H1 (cell line): ENCODE results near the gene ROBO2. TPM values are rescaled to one million over a fixed set of nuclear protein-coding genes. Genes with fewer than 3 reads are reported as not detected.

Experiments used
- CTCF ChIA-PET: fragments of 300-600 bp; sonication (Branson Sonifier 250); formaldehyde crosslinking; loops from one replicate; lab custom pipeline; 2021; ENCODE audit not compliant: partially characterized antibody; lab: Charles Lee
- POLR2A ChIA-PET: fragments of 300-600 bp; sonication (Branson Sonifier 250); formaldehyde crosslinking; loops from one replicate; lab custom pipeline; 2021; ENCODE audit warnings: inconsistent platforms; ENCODE audit not compliant: partially characterized antibody; lab: Charles Lee
- DNase-seq, 2 experiments: peaks; one replicate each; pipeline versions ENCODE4 v3.0.0 to v3.0.0-alpha.2; 2010 to 2022; ENCODE audit warnings: low spot score in 2 of 2, low read depth in 1 of 2, mixed read lengths in 1 of 2
- FAIRE-seq: peaks from 2 replicates; lab custom pipeline; 2011; peaks lifted over from hg19 to GRCh38; lab: Jason Lieb, UNC
- H2AFZ ChIP-seq: 2 replicates; pipeline ENCODE4 v1.8.1; 2012; ENCODE audit warnings: low read length, inconsistent platforms
- H2AK5ac ChIP-seq: 2 replicates; pipeline ENCODE4 v1.6.1; 2013; ENCODE audit warnings: low read depth, low read length
- H2BK120ac ChIP-seq: replicated peaks from 2 replicates; pipeline ENCODE3; 2013; ENCODE audit warnings: low read depth, low read length, inconsistent platforms
- H2BK12ac ChIP-seq: 2 replicates; pipeline ENCODE4 v1.6.1; 2013; ENCODE audit warnings: low read depth, low read length
- H2BK15ac ChIP-seq: 2 replicates; pipeline ENCODE4 v1.6.1; 2013; ENCODE audit warnings: low read length
- H2BK20ac ChIP-seq: 2 replicates; pipeline ENCODE4 v1.6.1; 2013; ENCODE audit warnings: low read length
- H2BK5ac ChIP-seq: 2 replicates; pipeline ENCODE4 v1.6.1; 2013; ENCODE audit warnings: low read depth, low read length
- H3K14ac ChIP-seq: 2 replicates; pipeline ENCODE4 v1.6.1; 2013; ENCODE audit warnings: inconsistent platforms; ENCODE audit not compliant: insufficient read length
- H3K18ac ChIP-seq: 2 replicates; pipeline ENCODE4 v1.6.1; 2013; ENCODE audit warnings: low read length; ENCODE audit errors: extremely low read depth
- H3K23ac ChIP-seq: 2 replicates; pipeline ENCODE4 v1.6.1; 2013; ENCODE audit warnings: inconsistent platforms; ENCODE audit not compliant: insufficient read length
- H3K23me2 ChIP-seq: 2 replicates; pipeline ENCODE4 v1.6.1; 2013; ENCODE audit warnings: low read depth, low read length
- H3K27ac ChIP-seq: 2 replicates; pipeline ENCODE4 v1.6.1; 2011; ENCODE audit warnings: low read depth, low read length, inconsistent platforms
- H3K27me3 ChIP-seq, 4 experiments: replicated peaks in 1 of 4; 1 replicate in 1 of 4; 2 replicates in 3 of 4; pipeline versions ENCODE4 v1.6.1 to v1.8.1; 2011 to 2013; ENCODE audit warnings: low read length in 3 of 4, mild to moderate bottlenecking in 3 of 4, inconsistent platforms in 2 of 4, mixed read lengths in 2 of 4, moderate library complexity in 1 of 4; ENCODE audit not compliant: control insufficient read depth in 3 of 4, insufficient read depth in 3 of 4; ENCODE audit errors: extremely low read depth in 1 of 4
- H3K36me3 ChIP-seq, 4 experiments: 2 replicates each; pipeline versions ENCODE4 v1.6.1 to v1.8.1; 2011 to 2013; ENCODE audit warnings: mild to moderate bottlenecking in 4 of 4, low read length in 3 of 4, moderate library complexity in 2 of 4, control low read depth in 1 of 4, inconsistent platforms in 1 of 4; ENCODE audit not compliant: insufficient read depth in 4 of 4, control insufficient read depth in 2 of 4
- H3K4ac ChIP-seq: replicated peaks from 2 replicates; pipeline ENCODE3; 2013; ENCODE audit warnings: low read length, low read depth, mixed read lengths, inconsistent platforms; ENCODE audit not compliant: insufficient read length
- H3K4me1 ChIP-seq, 4 experiments: replicated peaks in 1 of 4; 1 replicate in 1 of 4; 2 replicates in 3 of 4; pipeline versions ENCODE4 v1.6.1 to v1.8.1; 2011 to 2013; ENCODE audit warnings: low read length in 3 of 4, inconsistent platforms in 2 of 4, mixed read lengths in 1 of 4; ENCODE audit not compliant: insufficient read depth in 4 of 4, control insufficient read depth in 3 of 4
- H3K4me2 ChIP-seq, 2 experiments: 2 replicates each; pipeline versions ENCODE4 v1.6.1 to v1.8.1; 2011 to 2013; ENCODE audit warnings: low read depth in 2 of 2, low read length in 2 of 2, control low read depth in 1 of 2, inconsistent platforms in 1 of 2, mild to moderate bottlenecking in 1 of 2; ENCODE audit not compliant: insufficient read depth in 1 of 2
- H3K4me3 ChIP-seq, 4 experiments: fragments of 200-600, 300-600 bp in 1 of 4; sonication (generic), shearing (Covaris generic), sonication (Bioruptor Twin) in 1 of 4; 2 replicates each; pipeline versions ENCODE4 v1.5.1 to v1.8.1; 2011 to 2016; ENCODE audit warnings: low read length in 4 of 4, low read depth in 3 of 4, control low read depth in 2 of 4, inconsistent platforms in 2 of 4, mild to moderate bottlenecking in 2 of 4, mixed read lengths in 1 of 4, moderate library complexity in 1 of 4; ENCODE audit not compliant: insufficient read depth in 2 of 4; ENCODE audit errors: extremely low read depth in 1 of 4
- H3K56ac ChIP-seq: replicated peaks from 2 replicates; pipeline ENCODE3; 2013; ENCODE audit warnings: low read depth, mild to moderate bottlenecking, mixed read lengths, low read length, inconsistent platforms; ENCODE audit not compliant: insufficient read length
- H3K79me1 ChIP-seq: 2 replicates; pipeline ENCODE4 v1.6.1; 2013; ENCODE audit warnings: low read depth, low read length, control low read depth
- H3K79me2 ChIP-seq, 2 experiments: 2 replicates each; pipeline versions ENCODE4 v1.6.1 to v1.8.1; 2012 to 2013; ENCODE audit warnings: low read length in 2 of 2, mild to moderate bottlenecking in 2 of 2, inconsistent platforms in 1 of 2; ENCODE audit not compliant: insufficient read depth in 2 of 2, control insufficient read depth in 1 of 2
- H3K9ac ChIP-seq, 4 experiments: replicated peaks in 1 of 4; 1 replicate in 1 of 4; 2 replicates in 3 of 4; pipeline versions ENCODE4 v1.6.1 to v1.8.1; 2011 to 2013; ENCODE audit warnings: low read depth in 3 of 4, low read length in 3 of 4, control low read depth in 2 of 4, mild to moderate bottlenecking in 2 of 4, moderate library complexity in 2 of 4, inconsistent platforms in 1 of 4; ENCODE audit errors: extremely low read depth in 1 of 4
- H3K9me3 ChIP-seq, 2 experiments: 2 replicates each; pipeline versions ENCODE4 v1.6.1 to v1.8.1; 2012 to 2013; ENCODE audit warnings: mild to moderate bottlenecking in 2 of 2, moderate library complexity in 2 of 2, control low read depth in 1 of 2, inconsistent platforms in 1 of 2, low read depth in 1 of 2, low read length in 1 of 2, mixed read lengths in 1 of 2; ENCODE audit not compliant: insufficient read depth in 2 of 2
- H4K20me1 ChIP-seq, 2 experiments: replicated peaks in 1 of 2; 2 replicates each; pipeline versions ENCODE3 to v1.8.1; 2011 to 2013; ENCODE audit warnings: inconsistent platforms in 2 of 2, low read length in 2 of 2, mild to moderate bottlenecking in 1 of 2; ENCODE audit not compliant: insufficient read depth in 2 of 2, control insufficient read depth in 1 of 2
- H4K5ac ChIP-seq: 2 replicates; pipeline ENCODE4 v1.6.1; 2013; ENCODE audit warnings: low read length, low read depth, mixed read lengths, inconsistent platforms; ENCODE audit not compliant: insufficient read length
- H4K8ac ChIP-seq: 2 replicates; pipeline ENCODE4 v1.8.0; 2013; ENCODE audit warnings: mild to moderate bottlenecking, moderate library complexity, low read length, inconsistent platforms; ENCODE audit not compliant: insufficient read depth; ENCODE audit errors: extremely low read depth
- H4K91ac ChIP-seq: replicated peaks from 2 replicates; pipeline ENCODE3; 2013; ENCODE audit warnings: low read length, mixed read lengths, inconsistent platforms; ENCODE audit not compliant: insufficient read length
- CBX8 ChIP-seq: fragments of 300-800, 300-1000 bp; sonication (generic); IDR thresholded peaks from 2 replicates; pipeline ENCODE4 v1.7.1; 2016; ENCODE audit warnings: low read depth, low read length, borderline replicate concordance
- CEBPB ChIP-seq: IDR thresholded peaks from 2 replicates; pipeline ENCODE4 v1.6.1; 2012; ENCODE audit warnings: low read depth, low read length
- RBBP5 ChIP-seq: IDR thresholded peaks from 2 replicates; pipeline ENCODE4 v1.7.1; 2012; ENCODE audit warnings: low read depth, mild to moderate bottlenecking, inconsistent platforms, low read length, moderate library complexity, borderline replicate concordance
- SIRT6 ChIP-seq: IDR thresholded peaks from one replicate; pipeline ENCODE4 v1.7.1; 2012; ENCODE audit warnings: low read length, inconsistent platforms
- YY1 ChIP-seq: IDR thresholded peaks from 2 replicates; pipeline ENCODE4 v1.6.1; 2011; ENCODE audit warnings: low read depth, mild to moderate bottlenecking, low read length
- WGBS, 2 experiments: shearing (Covaris generic) in 1 of 2; methylation state at CpG; one replicate each; pipeline versions ENCODE4 v1.1.6 to v1.1.7; 2013 to 2015; ENCODE audit warnings: low lambda C conversion rate in 2 of 2, mixed read lengths in 2 of 2, inconsistent platforms in 1 of 2, low coverage in 1 of 2, missing lambda C conversion rate in 1 of 2; ENCODE audit not compliant: insufficient replicate concordance in 2 of 2, insufficient coverage in 1 of 2, insufficient read length in 1 of 2; ENCODE audit errors: extremely low coverage in 1 of 2, missing lambda C conversion rate in 1 of 2; 5-methylcytosine and 5-hydroxymethylcytosine counted together
- polyA plus RNA-seq, 7 experiments: library from polyadenylated mRNA; depleted of rRNA in 3 of 7; stranded (reverse) in 5 of 7; unstranded in 2 of 7; fragments of >200 nt in 5 of 7; fragments of 200-250 nt in 2 of 7; gene quantifications; 1 replicate in 5 of 7; 2 replicates in 1 of 7; 4 replicates in 1 of 7; pipeline versions ENCODE4 v1.2.1 to v1.2.3, GENCODE V29; 2011 to 2013; ENCODE audit warnings: missing spikeins in 2 of 7, mixed read lengths in 2 of 7
- total RNA-seq: library from RNA; stranded (reverse); fragmentation: NEBNext Ultra II Directional; extraction: Animal tissue kit (Norgen Biotek cat#: 25700); gene quantifications from 2 replicates; pipeline ENCODE4 v1.2.1, GENCODE V29; 2021

ROBO2 gene
- total and polyA plus RNA-seq, 2 of the 8 experiments (the other 6 are each of a cell fraction or from before 2014, with no cell fraction given): 1.5 to 2.9 TPM

DNA sequence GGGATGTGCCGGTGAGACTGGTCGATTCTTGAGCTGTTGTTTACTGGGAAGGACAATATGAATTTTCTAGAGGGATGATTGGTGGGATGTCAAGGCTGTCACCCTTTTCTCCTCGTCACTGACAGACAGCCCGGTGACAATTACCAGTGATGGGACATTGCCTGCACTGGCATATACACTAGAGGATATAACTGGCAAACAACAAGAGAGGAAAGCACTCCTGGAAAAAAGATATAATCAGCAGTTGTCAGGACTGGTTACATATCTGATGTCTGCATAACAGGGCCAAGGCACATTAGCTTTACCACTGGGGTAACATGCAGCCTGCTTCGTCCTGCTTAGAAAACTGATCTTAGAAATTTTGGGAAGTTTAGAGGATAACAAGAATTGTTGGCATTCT, 131.1 kb downstream of the ROBO2 start:
- H3K56ac ChIP-seq: no peak overlapping the region
- H3K14ac ChIP-seq: no peak overlapping the region
- H4K20me1 ChIP-seq: no peaks in the 10 kb centered on the region
- H2AK5ac ChIP-seq: no peak overlapping the region
- H3K23ac ChIP-seq: no peak overlapping the region
- no peak overlapping the region for H4K5ac ChIP-seq
- DNase-seq (no peak), FAIRE-seq (no peak)
- H3K4me2 ChIP-seq: no peak overlapping the region
- H3K9me3 ChIP-seq: no peaks in the 10 kb centered on the region; a peak in 1 of 4 replicates
- H2BK20ac ChIP-seq: no peak overlapping the region
- H2BK15ac ChIP-seq: no peak overlapping the region
- peak overlapping the region in 1 of 4 experiments; percentile 34; a peak in 1 of 7 replicates for H3K9ac ChIP-seq
- no peak overlapping the region for H4K91ac ChIP-seq
- TF ChIP-seq CBX8: no peak
- TF ChIP-seq RBBP5: no peak
- no peak for TF ChIP-seq CEBPB
- TF ChIP-seq YY1: no peak
- no peak for TF ChIP-seq SIRT6
- H3K4me3 ChIP-seq: no peak overlapping the region
- no peak overlapping the region for H2BK12ac ChIP-seq
- no peaks in the 10 kb centered on the region for H3K27me3 ChIP-seq
- no peaks in the 10 kb centered on the region; the same call in 1 of the 2 replicates for H3K79me1 ChIP-seq
- WGBS, 2 experiments: 89% methylated on average over 5 of the region's 5 CpGs; no CpG with 5 or more reads in 1 of the 2 experiments
- no peak overlapping the region for H2BK120ac ChIP-seq
- peaks cover 0 to 3% (median under 1%) of the 10 kb centered on the region in 4 experiments; a peak in 1 of 7 replicates for H3K4me1 ChIP-seq
- H3K18ac ChIP-seq: no peak overlapping the region
- no peak overlapping the region for H3K27ac ChIP-seq
- CTCF ChIA-PET: interaction anchor here (0.7 kb wide), 1 partner anchor 248 kb away, joined by 3 read pairs; no protein-coding TSS in a partner anchor
- no peak overlapping the region; the same call in 1 of the 2 replicates for H2AFZ ChIP-seq
- no peaks in the 10 kb centered on the region for H3K23me2 ChIP-seq
- H4K8ac ChIP-seq: no peak overlapping the region
- no peaks in the 10 kb centered on the region for H3K36me3 ChIP-seq
- H2BK5ac ChIP-seq: no peak overlapping the region
- no peak overlapping the region for H3K4ac ChIP-seq
- POLR2A ChIA-PET: interaction anchor here (0.7 kb wide), 1 partner anchor 34 kb away, joined by 3 read pairs; no protein-coding TSS in a partner anchor
- no peaks in the 10 kb centered on the region for H3K79me2 ChIP-seq
